K562 (cell line): ENCODE data around the gene SH3BP2. TPM values are rescaled to one million over a fixed set of nuclear protein-coding genes. Genes with fewer than 3 reads are reported as not detected.
A peak's percentile ranks its signal among the peaks of the same experiment; 100 is the strongest.

ENCODE experiments used
- ATF1 ChIP-seq, 2 experiments: fragments of 450-650 bp in 1 of 2; IDR thresholded peaks; 2 replicates each; pipeline ENCODE4 v1.6.1; 2016; ENCODE audit warnings: missing compliant biosample characterization in 1 of 2, missing genetic modification characterization in 1 of 2
- ELF1 ChIP-seq: fragments of 200-800 bp; sonication (Bioruptor generic); IDR thresholded peaks from 2 replicates; pipeline ENCODE4 v1.6.1; 2016; ENCODE audit warnings: missing genetic modification characterization, missing compliant biosample characterization
- GABPB1 ChIP-seq: sonication (generic); formaldehyde crosslinking; IDR thresholded peaks from 2 replicates; pipeline ENCODE4 v1.8.0; 2022; ENCODE audit warnings: mild to moderate bottlenecking, missing genetic modification reagents
- PRMT5 ChIP-seq: sonication (generic); formaldehyde crosslinking; IDR thresholded peaks from 2 replicates; pipeline ENCODE4 v1.5.0; 2020; ENCODE audit warnings: missing genetic modification reagents
- RBM34 ChIP-seq: fragments of 200-400 bp; formaldehyde crosslinking; IDR thresholded peaks from 2 replicates; pipeline ENCODE4 v1.6.1; 2018; ENCODE audit warnings: low read length, borderline replicate concordance; ENCODE audit not compliant: insufficient read depth
- U2AF1 ChIP-seq: fragments of 200-400 bp; formaldehyde crosslinking; optimal IDR thresholded peaks from 2 replicates; pipeline ENCODE3; 2017; ENCODE audit warnings: mild to moderate bottlenecking, low read depth, low read length, moderate library complexity
- ZBTB7A ChIP-seq: IDR thresholded peaks from 2 replicates; pipeline ENCODE4 v1.6.1; 2011; ENCODE audit warnings: low read depth, mild to moderate bottlenecking, low read length, moderate library complexity, borderline replicate concordance; ENCODE audit not compliant: control insufficient read depth
- ZFP1 ChIP-seq: fragments of 450-650 bp; formaldehyde crosslinking; IDR thresholded peaks from 2 replicates; pipeline ENCODE4 v1.4.0; 2020; ENCODE audit warnings: mild to moderate bottlenecking, mixed read lengths
- ZNF140 ChIP-seq: fragments of 250-450 bp; sonication (Bioruptor Pico); IDR thresholded peaks from 2 replicates; pipeline ENCODE4 v1.8.0; 2021; ENCODE audit warnings: moderate library complexity, mild to moderate bottlenecking, inconsistent platforms
- ZNF197 ChIP-seq: fragments of 200-800 bp; sonication (Bioruptor generic); IDR thresholded peaks from 2 replicates; pipeline ENCODE4 v1.6.1; 2016; ENCODE audit warnings: low read depth, missing genetic modification characterization, missing compliant biosample characterization
- ZNF282 ChIP-seq: sonication (generic); formaldehyde crosslinking; IDR thresholded peaks from 2 replicates; pipeline ENCODE4 v1.8.1; 2023; ENCODE audit warnings: missing genetic modification reagents
- polyA plus RNA-seq, 8 experiments: library from polyadenylated mRNA; depleted of rRNA in 4 of 8; stranded (reverse) in 5 of 8; unstranded in 3 of 8; fragments of >200 nt; fragmentation: Nextera tagmentation in 2 of 8; fragmentation: Illumina TruSeq in 1 of 8; extraction: Ambion mirVana in 2 of 8; extraction: Trizol in 1 of 8; gene quantifications; 2 replicates each; pipeline versions ENCODE4 v1.2.1 to v1.2.3, GENCODE V29; 2011 to 2014; ENCODE audit warnings: inconsistent platforms in 1 of 8, missing spikeins in 1 of 8
- total RNA-seq, 7 experiments: library from RNA; depleted of rRNA in 6 of 7; stranded (reverse); fragments of >200 nt in 6 of 7; fragmentation: Illumina TruSeq in 2 of 7; extraction: Trizol in 2 of 7; gene quantifications; 2 replicates each; pipeline versions ENCODE4 v1.2.1 to v1.2.3, GENCODE V29; 2011 to 2021; ENCODE audit warnings: low replicate concordance in 1 of 7
- TF ChIP-seq, protein P1 (sequence below), 3 experiments: fragments of 200-800 bp in 1 of 3; sonication (Bioruptor generic) in 1 of 3; sonication (generic) in 1 of 3; formaldehyde crosslinking in 1 of 3; IDR thresholded peaks; 2 replicates each; pipeline versions ENCODE4 v1.6.1 to v1.8.0; 2016 to 2022; ENCODE audit warnings: mild to moderate bottlenecking in 2 of 3, missing compliant biosample characterization in 2 of 3, missing genetic modification characterization in 2 of 3, missing genetic modification reagents in 1 of 3
- TF ChIP-seq, protein P2 (sequence below): IDR thresholded peaks from 2 replicates; pipeline ENCODE4 v1.6.1; 2014; ENCODE audit warnings: antibody characterized with exemption
- TF ChIP-seq, protein P3 (sequence below): sonication (generic); formaldehyde crosslinking; IDR thresholded peaks from 2 replicates; pipeline ENCODE4 v1.8.0; 2023; ENCODE audit warnings: mild to moderate bottlenecking, missing genetic modification reagents
- TF ChIP-seq, protein P4 (sequence below), 2 experiments: fragments of 450-650 bp; IDR thresholded peaks; 2 replicates each; pipeline ENCODE4 v1.6.1; 2018; ENCODE audit warnings: mild to moderate bottlenecking in 2 of 2, low read depth in 1 of 2; ENCODE audit not compliant: partially characterized antibody in 2 of 2

SH3BP2 gene
- total and polyA plus RNA-seq, 9 of the 15 experiments (the other 6 are each of a cell fraction or from before 2014, with no cell fraction given) = 0.34 to 16.0 (median 5.1) TPM

DNA sequence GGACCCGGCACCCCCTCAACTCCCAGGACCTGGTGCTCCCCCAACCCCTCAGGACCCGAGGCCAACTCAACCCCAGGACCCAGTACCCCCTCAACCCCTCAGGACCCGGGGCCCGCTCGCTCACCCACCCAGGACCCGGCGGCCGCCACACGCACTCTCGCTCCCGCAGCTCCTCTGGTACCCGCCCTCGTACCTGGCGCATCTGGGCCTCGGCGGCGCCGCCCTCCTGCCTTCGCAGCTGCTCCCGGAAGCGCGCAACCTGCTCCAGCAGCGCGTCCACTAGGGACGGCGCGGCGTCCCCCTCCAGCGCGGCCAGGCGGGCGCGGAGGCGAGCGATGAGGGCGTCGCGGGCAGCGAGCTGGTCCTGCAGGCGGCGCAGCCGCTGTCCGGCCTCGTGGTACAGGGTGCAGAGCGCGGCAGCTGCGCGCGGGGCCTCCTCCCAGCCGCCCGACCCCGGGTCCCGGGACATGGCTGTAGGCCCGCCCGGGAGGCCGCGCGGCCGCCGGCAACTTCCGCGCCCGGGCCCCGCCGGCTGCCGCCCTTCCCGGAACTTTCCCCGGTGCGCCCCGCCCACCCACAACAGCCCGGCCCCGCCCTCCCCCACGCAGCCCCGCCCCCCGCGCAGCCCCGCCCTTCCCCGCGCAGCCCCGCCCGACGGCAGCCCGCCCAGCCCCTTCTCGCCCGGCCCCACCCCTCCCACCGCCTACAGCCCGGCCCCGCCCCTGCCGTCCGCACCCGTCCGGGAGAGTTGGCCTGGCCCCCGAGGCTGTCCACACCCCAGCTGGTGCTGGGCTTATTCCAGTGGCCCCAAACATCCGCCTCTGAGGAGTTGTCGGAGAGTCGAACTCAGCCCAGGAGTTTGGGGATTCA lies 36.8 kb upstream of the SH3BP2 start, which contains the start of gene TNIP2 (continued):
- TF ChIP-seq ATF1 (CRISPR knock-in tag; IDR thresholded peaks at IDR 0.05) (no peak), ATF1 (tag; IDR thresholded peaks at IDR 0.05) (peak; percentile 38; the same call in 1 of the 2 replicates), ZFP1 (no peak), RBM34 (0 out of 2 replicates have a peak, but pooled peaks have one; percentile 58), ZNF282 (CRISPR knock-in tag) (0 out of 2 replicates have a peak, but pooled peaks have one; percentile 69), ZNF140 (CRISPR knock-in tag) (no peak), ELF1 (tag) (peak; percentile 93), ZBTB7A (no peak; the same call in 1 of the 2 replicates), GABPB1 (CRISPR knock-in tag) (peak; percentile 79), PRMT5 (CRISPR knock-in tag) (no peak), ZNF197 (CRISPR knock-in tag) (no peak), U2AF1 (peak; percentile 65)
- TF ChIP-seq, protein P1, sequence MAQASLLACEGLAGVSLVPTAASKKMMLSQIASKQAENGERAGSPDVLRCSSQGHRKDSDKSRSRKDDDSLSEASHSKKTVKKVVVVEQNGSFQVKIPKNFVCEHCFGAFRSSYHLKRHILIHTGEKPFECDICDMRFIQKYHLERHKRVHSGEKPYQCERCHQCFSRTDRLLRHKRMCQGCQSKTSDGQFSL (CRISPR knock-in tag; IDR thresholded peaks at IDR 0.05) = no peak
- TF ChIP-seq, protein P1 (tag; IDR thresholded peaks at IDR 0.05) = peak in 1 of 2 experiments; percentile 40; a peak in 1 of 4 replicates
- TF ChIP-seq, protein P2, sequence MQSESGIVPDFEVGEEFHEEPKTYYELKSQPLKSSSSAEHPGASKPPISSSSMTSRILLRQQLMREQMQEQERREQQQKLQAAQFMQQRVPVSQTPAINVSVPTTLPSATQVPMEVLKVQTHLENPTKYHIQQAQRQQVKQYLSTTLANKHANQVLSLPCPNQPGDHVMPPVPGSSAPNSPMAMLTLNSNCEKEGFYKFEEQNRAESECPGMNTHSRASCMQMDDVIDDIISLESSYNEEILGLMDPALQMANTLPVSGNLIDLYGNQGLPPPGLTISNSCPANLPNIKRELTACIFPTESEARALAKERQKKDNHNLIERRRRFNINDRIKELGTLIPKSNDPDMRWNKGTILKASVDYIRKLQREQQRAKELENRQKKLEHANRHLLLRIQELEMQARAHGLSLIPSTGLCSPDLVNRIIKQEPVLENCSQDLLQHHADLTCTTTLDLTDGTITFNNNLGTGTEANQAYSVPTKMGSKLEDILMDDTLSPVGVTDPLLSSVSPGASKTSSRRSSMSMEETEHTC = no peak
- TF ChIP-seq, protein P3, sequence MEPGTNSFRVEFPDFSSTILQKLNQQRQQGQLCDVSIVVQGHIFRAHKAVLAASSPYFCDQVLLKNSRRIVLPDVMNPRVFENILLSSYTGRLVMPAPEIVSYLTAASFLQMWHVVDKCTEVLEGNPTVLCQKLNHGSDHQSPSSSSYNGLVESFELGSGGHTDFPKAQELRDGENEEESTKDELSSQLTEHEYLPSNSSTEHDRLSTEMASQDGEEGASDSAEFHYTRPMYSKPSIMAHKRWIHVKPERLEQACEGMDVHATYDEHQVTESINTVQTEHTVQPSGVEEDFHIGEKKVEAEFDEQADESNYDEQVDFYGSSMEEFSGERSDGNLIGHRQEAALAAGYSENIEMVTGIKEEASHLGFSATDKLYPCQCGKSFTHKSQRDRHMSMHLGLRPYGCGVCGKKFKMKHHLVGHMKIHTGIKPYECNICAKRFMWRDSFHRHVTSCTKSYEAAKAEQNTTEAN = peak; percentile 45; the same call in 1 of the 2 replicates
- TF ChIP-seq, protein P4, sequence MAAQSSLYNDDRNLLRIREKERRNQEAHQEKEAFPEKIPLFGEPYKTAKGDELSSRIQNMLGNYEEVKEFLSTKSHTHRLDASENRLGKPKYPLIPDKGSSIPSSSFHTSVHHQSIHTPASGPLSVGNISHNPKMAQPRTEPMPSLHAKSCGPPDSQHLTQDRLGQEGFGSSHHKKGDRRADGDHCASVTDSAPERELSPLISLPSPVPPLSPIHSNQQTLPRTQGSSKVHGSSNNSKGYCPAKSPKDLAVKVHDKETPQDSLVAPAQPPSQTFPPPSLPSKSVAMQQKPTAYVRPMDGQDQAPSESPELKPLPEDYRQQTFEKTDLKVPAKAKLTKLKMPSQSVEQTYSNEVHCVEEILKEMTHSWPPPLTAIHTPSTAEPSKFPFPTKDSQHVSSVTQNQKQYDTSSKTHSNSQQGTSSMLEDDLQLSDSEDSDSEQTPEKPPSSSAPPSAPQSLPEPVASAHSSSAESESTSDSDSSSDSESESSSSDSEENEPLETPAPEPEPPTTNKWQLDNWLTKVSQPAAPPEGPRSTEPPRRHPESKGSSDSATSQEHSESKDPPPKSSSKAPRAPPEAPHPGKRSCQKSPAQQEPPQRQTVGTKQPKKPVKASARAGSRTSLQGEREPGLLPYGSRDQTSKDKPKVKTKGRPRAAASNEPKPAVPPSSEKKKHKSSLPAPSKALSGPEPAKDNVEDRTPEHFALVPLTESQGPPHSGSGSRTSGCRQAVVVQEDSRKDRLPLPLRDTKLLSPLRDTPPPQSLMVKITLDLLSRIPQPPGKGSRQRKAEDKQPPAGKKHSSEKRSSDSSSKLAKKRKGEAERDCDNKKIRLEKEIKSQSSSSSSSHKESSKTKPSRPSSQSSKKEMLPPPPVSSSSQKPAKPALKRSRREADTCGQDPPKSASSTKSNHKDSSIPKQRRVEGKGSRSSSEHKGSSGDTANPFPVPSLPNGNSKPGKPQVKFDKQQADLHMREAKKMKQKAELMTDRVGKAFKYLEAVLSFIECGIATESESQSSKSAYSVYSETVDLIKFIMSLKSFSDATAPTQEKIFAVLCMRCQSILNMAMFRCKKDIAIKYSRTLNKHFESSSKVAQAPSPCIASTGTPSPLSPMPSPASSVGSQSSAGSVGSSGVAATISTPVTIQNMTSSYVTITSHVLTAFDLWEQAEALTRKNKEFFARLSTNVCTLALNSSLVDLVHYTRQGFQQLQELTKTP (IDR thresholded peaks at IDR 0.05; ENCODE audit: low read depth in 1 of 2, partially characterized antibody in 2 of 2) = no peak
